GM18858 (cell line): ENCODE results near the gene NUMA1.

Experiments used
- ATAC-seq: cut with Tn5 transposase; IDR thresholded peaks from one replicate; pipeline ENCODE4 v1.9.1; 2021; ENCODE audit not compliant: unreplicated experiment

NUMA1 gene

DNA sequence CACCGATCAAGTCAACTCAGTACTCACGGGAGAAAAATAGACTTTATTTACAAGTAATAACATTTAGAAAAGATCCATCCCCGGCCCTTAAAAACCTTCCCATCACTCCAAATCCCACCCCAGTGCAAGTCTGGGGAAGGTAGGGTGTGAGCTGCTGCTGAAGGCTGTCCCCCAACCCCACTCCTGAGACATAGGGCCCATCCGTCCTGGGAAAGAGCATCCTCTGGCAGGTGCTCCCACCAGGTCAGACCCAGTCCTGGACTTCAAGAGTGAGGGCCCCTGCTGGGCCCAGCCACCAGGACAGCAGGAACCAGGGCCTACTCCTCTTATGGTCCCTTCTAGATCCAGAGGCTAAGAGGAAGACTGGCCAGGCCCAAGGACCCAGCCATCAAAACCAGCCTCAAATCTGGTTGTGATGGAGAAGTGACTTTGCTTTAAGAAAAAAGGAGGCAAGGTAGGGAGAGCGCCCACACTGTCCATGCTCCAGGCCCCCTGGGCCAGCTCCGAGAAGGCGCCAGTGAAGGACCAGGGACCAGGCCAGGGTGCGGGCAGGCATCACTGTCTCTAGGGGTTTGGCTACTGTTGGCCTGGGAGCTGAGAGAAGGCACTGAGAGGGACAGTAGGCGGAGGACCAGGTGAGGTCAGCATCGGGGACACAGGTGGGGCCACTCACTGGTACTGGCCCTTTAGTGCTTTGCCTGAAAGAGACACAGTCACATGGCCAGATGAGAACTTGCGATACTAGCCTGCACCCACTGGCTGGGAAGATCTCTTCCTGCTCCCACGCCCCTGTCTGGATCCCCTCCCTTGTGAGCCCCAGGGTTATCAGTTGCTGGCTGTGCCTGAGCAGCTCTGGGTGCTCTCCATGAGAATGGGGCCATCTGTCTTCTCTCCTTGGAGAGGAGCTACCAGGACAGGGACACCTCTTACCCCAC, 77.2 kb downstream of the NUMA1 start:
- no peak for ATAC-seq

DNA sequence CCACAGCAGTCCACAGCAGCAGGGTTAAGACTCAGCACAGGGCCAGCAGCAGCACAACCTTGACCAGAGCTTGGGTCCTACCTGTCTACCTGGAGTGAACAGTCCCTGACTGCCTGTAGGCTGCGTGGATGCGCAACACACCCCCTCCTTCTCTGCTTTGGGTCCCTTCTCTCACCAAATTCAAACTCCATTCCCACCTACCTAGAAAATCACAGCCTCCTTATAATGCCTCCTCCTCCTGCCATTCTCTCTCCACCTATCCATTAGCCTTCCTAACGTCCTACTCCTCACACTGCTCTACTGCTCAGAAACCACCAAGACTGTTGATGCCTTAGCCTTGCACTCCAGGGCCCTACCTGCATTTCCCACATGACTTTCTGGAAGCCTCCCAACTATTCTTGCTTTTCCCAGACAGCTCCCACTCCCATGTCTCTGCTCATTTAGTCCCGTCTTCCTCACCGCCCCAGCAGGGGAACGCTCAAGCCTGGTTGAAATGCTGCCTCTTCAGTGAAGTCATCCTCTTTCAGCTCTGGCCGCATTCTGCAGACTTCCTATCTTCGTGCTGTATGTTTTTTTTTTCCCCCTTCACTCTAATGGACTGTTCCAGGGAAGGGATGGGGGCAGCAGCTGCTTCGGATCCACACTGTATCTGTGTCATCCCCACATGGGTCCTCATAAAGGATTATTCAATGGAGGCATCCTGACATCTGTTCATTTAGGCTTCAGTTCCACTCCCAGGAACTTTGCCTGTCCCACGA, 78.3 kb downstream of the NUMA1 start:
- ATAC-seq, result no peak

DNA sequence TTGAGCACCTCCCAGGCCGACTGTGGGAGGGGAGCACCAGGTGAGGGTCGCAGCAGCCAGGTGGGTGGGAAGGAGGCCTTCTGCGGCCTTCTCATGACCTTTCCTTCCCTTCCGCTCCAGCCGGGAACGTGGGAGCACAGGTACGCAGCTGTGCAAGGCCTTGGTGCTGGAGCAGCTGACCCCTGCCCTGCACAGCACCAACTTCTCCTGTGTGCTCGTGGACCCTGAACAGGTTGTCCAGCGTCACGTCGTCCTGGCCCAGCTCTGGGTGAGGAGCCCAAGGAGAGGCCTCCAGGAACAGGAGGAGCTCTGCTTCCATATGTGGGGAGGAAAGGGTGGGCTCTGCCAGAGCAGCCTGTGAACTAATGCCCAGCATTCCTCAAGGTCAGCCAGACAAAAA, 79.1 kb downstream of the NUMA1 start:
- no peak for ATAC-seq

DNA sequence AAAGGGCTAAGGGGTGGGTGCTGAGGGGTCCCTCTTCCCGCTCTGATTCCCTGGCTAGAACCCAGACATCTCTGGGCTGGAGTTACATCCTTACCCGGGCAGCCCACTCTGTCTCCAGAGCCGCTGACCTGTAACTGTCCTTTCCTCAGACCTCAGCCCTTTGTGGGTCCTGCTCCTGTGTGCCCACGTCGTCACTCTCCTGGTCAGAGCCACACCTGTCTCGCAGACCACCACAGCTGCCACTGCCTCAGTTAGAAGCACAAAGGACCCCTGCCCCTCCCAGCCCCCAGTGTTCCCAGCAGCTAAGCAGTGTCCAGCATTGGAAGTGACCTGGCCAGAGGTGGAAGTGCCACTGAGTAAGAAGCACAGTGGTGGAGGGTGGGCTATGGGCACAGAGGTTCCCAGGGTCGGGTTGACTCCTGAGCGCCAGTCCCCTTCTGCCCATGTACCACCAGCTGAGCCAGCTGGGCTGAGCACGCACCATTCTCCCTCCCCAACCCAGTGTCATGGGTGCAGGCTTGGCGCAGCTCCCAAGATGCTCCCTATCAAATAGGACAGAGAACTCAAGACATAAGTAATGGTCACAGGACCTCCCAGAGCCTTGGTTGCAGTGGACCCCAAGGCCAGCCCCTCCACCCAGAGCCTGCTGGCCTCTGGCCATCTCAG, 80.0 kb downstream of the NUMA1 start:
- ATAC-seq, result no peak

DNA sequence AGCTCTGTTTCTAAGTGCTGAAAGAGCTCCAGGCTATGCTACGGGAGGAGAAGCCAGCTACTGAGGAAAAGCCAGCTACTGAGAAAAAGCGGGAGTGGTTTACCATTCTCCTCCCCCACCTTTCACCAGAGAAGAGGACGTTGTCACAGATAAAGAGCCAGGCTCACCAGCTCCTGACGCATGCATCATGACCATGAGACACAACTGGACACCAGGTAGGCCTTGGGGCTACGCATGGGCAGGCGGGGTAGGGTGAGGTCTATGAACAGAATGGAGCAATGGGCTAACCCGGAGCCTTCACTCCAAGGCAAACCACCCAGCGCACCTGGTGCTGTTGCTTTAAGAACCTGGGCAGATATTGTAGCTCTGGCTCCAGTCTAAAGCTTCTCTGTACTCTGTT, 80.5 kb downstream of the NUMA1 start:
- ATAC-seq, result no peak

DNA sequence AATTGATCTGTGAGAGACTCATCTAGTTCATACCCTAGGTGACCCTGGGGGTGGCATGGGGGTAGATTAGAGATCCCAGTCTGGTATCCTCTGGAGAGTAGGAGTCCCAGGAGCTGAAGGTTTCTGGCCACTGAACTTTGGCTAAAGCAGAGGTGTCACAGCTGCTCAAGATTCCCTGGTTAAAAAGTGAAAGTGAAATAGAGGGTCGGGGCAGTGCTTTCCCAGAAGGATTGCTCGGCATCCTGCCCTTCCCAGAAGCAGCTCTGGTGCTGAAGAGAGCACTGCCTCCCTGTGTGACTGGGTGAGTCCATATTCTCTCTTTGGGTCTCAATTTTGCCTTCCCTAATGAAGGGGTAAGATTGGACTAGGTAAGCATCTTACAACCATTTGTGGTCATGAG, 81.0 kb downstream of the NUMA1 start:
- ATAC-seq, result no peak

DNA sequence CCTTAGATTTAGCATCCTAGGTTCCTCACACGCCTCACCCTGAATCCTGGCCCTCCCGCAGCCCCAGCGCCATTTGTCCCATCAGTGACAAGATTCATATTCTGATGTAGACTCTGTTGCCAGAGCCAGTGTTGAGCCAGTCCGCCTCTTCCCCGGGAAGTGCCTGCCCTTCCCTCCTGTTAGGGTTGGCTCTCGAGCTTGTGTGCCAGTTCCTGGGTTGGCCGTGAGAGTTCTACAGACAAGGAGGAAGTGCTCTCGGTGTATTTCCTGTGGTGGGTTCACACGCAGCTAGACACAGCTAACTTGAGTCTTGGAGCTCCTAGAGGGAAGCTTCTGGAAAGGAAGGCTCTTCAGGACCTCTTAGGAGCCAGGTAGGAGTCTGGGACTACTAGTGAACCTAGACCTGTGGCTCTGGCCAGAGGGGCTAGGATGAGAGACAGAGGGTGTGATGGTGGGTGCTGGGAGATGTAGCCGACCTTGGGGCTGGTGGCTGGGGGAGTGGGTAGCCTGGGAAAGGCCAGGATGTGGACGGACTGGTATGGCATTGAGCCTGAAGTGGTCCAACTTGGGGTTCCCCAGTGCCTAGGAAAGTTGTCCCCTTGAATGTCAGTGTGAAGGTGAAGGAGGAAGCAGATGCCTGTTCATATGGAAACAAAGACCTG, 81.6 kb downstream of the NUMA1 start, which contains the start of gene IL18BP:
Gene IL18BP, plus strand, starts transcription at position 261 of the 662 bp plus-strand sequence. CDS start 1,076 bp downstream, outside the sequence.
- no peak for ATAC-seq

DNA sequence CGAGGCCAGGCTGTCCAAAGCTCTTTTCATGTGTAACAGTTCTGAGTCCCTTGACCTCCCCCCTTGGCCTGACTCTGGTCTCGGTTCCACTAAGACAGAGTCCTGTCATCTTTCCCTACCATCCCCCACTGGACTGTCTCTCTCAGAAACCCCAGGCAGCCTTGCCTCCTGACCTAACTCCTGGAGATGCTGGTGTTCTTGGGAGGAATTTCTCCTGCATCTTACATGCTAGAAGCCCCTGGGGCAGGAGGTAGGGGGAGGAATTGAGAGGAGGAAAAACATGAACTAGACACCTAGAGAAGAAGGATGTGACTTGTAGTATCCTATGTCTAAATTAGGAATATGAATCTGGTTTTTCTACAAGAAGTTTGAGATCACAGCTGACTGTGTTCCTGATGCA, 82.3 kb downstream of the NUMA1 start:
- no peak for ATAC-seq

DNA sequence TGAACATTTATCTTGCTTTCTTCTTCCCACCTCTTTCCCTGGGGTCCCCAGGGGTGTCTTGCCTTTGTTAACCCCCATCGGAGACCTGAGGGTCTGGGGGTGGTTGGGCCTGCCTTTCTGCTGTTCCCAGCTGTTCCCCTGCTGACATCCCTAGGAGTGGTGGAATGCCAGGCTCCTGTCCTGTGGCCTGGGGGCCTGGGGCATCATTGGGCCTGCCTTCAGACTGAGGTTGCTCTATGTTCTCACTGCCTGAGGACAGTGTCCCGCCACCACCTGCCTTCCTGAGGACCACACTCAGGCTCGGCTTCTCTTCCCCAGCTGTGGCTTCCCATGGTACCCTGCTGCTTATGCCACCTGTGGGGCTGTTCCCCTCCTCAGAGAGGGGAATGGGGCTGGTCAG, 82.7 kb downstream of the NUMA1 start:
- ATAC-seq, result no peak

DNA sequence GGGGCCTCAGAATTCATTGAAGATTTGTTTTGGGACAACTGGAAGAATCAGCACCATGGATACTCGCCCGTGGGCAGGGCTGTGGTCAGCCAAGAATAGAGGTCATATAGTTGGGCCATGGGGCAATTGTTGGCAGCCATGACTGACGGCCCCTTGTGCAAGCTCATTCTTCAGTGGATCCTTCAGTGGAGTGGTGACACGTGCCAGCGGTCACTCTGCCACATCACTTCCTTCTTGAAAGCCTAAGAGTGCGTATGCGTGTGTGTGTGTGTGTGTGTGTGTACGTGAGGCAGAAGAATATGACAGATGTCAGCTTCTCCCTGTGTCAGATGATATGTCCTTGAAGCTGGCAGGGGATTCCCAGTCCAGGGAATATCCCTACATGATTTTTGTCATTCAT, 83.4 kb downstream of the NUMA1 start:
- no peak for ATAC-seq

DNA sequence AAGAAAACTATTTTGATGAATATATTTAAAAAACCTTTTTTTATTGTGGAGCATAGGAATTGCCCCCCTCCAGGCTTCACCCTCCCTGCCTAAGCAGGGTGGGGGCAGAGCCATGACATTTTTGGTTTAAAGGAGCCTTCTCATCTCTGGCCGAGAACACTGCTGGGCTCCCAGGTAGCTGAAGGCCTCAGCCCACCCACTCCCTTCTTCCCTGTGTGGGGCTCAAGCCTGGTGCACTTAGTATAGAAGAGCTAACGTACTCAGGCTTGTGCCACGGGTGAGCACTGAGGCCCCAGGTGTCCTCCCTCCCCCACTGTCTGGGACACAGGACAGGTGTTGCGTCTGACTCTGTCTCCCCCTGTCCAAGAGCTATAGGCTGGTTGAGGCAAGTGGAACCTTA, 83.8 kb downstream of the NUMA1 start:
- no peak for ATAC-seq

DNA sequence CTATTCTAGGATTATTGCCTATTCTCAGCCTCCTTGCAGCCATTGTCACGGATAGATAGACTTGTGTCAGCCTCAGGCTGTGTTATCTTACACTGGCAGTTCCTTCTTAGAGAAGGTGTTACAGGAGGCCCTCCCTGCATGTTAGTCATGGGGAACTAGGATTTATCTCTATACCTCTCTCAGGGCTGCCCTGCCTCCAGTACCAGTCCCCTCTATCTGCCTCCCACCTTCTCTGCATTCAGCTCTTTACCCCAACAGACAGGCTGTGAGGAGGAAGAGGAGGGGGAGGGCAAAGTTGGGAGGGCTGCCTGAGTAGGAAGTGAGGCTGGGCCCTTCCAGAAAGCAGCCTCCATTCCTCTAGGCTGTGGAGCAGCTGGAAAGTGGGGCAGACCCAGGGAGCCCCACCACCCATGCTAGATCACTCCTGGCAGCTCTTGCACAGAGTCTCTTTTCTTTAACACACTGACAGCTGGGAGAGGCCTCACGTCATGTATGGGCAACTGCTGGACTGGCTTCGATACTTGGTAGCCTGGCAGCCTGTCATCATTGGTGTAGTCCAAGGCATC, 84.5 kb downstream of the NUMA1 start:
- no peak for ATAC-seq

DNA sequence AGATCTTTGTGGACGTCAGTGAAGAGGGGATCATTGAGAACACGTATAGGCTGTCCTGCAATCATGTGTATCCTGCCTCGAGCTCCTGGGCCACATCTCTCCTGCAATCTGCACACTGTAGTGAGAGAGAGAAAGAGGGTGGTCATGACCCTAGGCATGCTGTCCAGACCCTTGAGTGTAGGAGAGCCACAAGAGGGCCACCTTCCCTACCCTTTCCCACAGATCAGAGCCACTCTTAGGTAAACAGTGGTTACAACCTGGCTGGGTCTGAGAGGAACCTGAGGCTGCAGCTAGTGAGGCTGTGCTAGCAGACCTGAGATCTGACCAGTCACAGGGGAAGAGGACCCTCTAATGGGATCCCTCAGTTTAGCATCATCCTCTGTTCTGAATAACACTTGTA, 85.6 kb downstream of the NUMA1 start:
- no peak for ATAC-seq

DNA sequence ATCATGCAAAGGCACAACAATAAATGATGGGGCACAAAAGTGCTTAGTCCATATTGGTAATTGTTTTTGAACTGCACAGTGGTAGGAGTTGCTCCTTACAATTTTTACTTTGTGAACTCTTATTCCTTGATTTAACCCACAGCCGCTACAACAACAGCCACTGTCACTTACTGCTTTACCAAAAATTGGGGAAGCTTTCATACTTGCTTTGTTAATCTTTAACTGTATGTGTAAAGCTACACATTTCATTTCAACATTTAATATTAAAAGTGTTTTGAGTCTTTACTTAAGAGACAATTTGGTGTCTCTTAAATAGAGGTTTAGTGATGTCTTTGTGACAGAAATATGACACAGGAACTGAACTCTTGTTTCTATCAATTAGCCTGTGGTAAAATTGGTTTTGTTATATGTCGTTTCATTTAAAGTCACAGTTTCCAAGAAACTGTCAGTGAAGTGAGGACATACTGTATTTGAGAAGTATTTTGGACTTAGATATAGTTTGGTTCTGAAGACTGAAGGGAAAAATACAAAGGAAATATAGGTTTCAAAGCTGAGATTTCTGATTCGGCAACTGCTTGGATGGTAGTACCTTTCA, 88.1 kb downstream of the NUMA1 start:
- no peak for ATAC-seq

DNA sequence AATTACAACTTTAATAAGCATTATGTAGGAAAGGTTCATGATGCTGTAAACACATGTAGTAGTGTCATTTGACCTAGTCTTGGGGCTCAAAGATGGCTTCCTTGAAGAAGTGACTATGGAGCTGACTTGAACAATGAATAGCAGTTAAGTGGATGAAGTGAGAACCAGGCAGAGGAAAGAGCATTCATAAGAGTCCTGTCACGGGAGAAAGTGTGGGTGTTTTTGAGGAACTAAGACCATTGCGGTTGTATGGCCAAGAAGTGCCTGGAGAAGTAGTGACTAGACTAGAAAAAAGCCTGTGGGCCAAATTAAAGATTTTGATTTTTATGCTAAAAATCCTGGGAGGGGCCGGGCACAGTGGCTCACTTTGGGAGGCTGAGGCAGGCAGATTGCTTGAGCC, 88.8 kb downstream of the NUMA1 start:
- peak; percentile 61 for ATAC-seq

DNA sequence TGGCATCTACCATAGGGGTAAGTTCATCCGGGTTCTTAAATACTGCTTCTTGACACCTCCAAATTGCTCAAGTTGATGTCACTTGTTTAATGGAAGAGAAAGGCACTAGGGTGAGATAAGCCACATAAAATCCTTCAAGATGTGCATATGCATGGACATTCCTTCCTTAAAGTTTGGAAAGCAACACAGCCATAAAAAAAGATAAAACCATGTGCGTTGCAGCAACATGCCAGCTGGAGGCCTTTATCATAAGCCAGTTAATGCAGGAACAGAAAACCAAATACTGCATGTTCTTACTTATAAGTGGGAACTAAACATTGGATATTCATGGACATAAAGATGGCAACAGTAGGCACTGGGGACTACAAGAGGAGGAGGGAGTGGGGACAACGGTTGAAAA, 89.6 kb downstream of the NUMA1 start:
- ATAC-seq, result no peak

DNA sequence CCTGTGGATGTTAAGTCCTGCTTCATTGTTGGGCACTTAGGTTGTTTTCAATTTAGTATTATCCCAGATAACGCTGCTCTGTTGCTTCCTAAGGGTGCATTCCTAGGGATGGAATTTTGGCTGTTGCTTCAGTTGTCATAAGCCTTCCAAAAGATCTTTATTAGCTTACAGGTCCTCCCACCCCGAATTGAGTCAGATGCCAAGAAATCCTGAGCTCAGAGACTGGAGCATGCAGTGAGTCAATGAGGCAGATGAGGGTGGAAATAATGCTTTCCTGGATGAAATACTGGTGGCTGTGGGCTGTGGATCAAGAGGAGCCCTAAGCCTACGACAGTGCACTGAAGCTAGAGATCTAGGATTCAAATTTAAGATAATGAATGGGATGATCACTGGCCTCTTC, 92.3 kb downstream of the NUMA1 start:
- no peak for ATAC-seq

DNA sequence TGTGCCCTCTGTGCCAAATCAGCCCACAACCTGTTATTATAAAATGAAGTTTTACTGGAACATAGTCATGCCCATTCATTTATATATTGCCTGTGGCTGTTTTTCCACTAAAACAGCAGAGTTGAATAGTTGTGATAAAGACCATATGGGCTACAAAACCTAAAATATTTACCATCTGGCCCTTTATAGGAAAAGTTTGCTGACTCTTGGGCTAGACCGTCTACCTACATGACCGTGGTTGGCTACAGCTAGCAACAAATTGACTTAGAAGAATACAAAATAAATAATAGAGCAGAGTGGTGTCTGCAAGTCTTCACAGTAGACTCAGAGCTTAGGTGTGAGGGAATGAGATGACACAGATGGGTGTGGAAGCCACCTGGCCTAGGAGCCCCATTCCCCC, 92.8 kb downstream of the NUMA1 start:
- no peak for ATAC-seq

DNA sequence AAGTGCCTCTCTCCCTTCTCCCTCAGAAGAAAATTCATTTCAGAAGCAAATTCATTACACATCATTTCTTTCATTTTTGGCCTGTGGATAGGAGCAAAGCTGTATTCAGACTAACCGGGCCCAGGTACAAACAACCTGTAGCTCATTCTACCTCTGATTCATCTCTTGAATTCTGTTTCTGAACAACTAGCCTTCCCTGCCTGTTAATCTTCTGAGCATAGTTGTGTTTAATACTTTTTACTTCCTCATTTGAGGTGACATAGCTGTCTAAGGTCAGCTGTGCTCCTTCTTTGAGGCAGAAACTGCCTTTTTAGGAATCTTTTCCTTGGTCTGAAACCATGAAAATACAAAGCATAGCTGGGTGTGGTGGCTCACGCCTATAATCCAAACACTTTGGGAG, 94.2 kb downstream of the NUMA1 start:
- no peak for ATAC-seq

DNA sequence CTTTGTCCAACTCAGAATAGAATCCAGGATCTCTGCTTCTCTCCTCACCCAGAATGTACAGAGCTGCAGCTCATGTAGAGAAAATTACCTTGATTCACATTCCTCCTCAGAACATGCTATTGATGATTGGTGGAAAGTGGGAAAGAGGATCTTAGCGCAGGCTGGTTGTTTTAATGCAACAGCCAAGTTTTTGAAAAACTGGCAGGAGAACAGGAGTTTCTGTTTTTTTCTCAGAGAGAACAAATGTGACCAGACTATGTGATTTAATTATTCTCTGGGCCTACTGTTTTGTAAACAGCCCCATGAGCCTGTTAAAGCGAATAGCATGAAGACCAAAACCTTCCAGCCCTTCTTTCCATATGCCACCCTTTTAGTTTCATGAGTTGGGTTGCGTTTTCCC, 100.7 kb downstream of the NUMA1 start:
- no peak for ATAC-seq
